A549 (cell line): ENCODE measurements around the gene KDM4B. TPM values are rescaled to one million over a fixed set of nuclear protein-coding genes. Genes with fewer than 3 reads are reported as not detected.

Experiments used
- ATAC-seq, 2 experiments: fragments of 200-7000 bp in 1 of 2; fragments of >200 bp in 1 of 2; cut with Nextera tagmentation in 1 of 2; cut with Tn5 transposase in 1 of 2; 3 replicates each; pipeline versions ENCODE4 v1.8.0 to v1.9.1; 2018 to 2020; ENCODE audit warnings: mild to moderate bottlenecking in 1 of 2, moderate library complexity in 1 of 2
- CTCF ChIA-PET: fragments of 300-600 bp; sonication (Branson Sonifier 250); formaldehyde crosslinking; extraction: SDS; loops from one replicate; lab custom pipeline; 2021; ENCODE audit warnings: antibody characterized with exemption, inconsistent platforms; lab: Yijun Ruan, JAX
- POLR2A ChIA-PET: fragments of 350-600 bp; formaldehyde crosslinking; extraction: SDS; loops from one replicate; lab custom pipeline; 2021; ENCODE audit warnings: antibody characterized with exemption, inconsistent platforms; lab: Yijun Ruan, JAX
- DNase-seq, 2 experiments: peaks; one replicate each; pipeline versions ENCODE4 v3.0.0 to v3.0.0-alpha.2; 2011 to 2016; ENCODE audit warnings: low read depth in 1 of 2, low spot score in 1 of 2
- FAIRE-seq: peaks from 2 replicates; lab custom pipeline; 2011; peaks lifted over from hg19 to GRCh38; lab: Jason Lieb, UNC
- H3K27ac ChIP-seq, 2 experiments: fragments of >200 bp; sonication (Bioruptor Twin); formaldehyde crosslinking; 3 replicates each; pipeline ENCODE4 v1.5.1; 2016 to 2017
- H3K4me1 ChIP-seq: fragments of >200 bp; sonication (Bioruptor Twin); formaldehyde crosslinking; 3 replicates; pipeline ENCODE4 v1.6.1; 2016
- H3K4me2 ChIP-seq: fragments of >200 bp; sonication (Bioruptor Twin); formaldehyde crosslinking; 3 replicates; pipeline ENCODE4 v1.6.1; 2016
- H3K4me3 ChIP-seq: fragments of >200 bp; sonication (Bioruptor Twin); formaldehyde crosslinking; 3 replicates; pipeline ENCODE4 v1.5.1; 2016
- H3K9me3 ChIP-seq: fragments of >200 bp; sonication (Bioruptor Twin); formaldehyde crosslinking; 3 replicates; pipeline ENCODE4 v1.6.1; 2016
- BCL3 ChIP-seq: fragments of >200 bp; sonication (Bioruptor Twin); formaldehyde crosslinking; IDR thresholded peaks from 3 replicates; pipeline ENCODE4 v1.6.1; 2016
- CBX2 ChIP-seq: fragments of 200-600 bp; sonication (generic); IDR thresholded peaks from 2 replicates; pipeline ENCODE4 v1.6.1; 2016; ENCODE audit warnings: low read depth, mild to moderate bottlenecking, borderline replicate concordance
- CHD4 ChIP-seq: fragments of 200-600 bp; sonication (generic); IDR thresholded peaks from 2 replicates; pipeline ENCODE4 v1.6.1; 2016; ENCODE audit warnings: antibody characterized with exemption, mild to moderate bottlenecking, borderline replicate concordance
- EHF ChIP-seq: fragments of 250-450 bp; sonication (Bioruptor Pico); IDR thresholded peaks from 2 replicates; pipeline ENCODE4 v1.5.0; 2020; ENCODE audit warnings: mild to moderate bottlenecking
- EHMT2 ChIP-seq: fragments of 200-600 bp; sonication (generic); IDR thresholded peaks from 2 replicates; pipeline ENCODE4 v1.6.1; 2016; ENCODE audit warnings: antibody characterized with exemption, low read depth, mild to moderate bottlenecking, moderate library complexity
- EP300 ChIP-seq, 2 experiments: fragments of >200 bp; sonication (Bioruptor Twin); formaldehyde crosslinking; IDR thresholded peaks; 2 replicates in 1 of 2; 3 replicates in 1 of 2; pipeline ENCODE4 v1.6.1; 2016 to 2017
- ESRRA ChIP-seq: fragments of 150-350 bp; IDR thresholded peaks from 2 replicates; pipeline ENCODE4 v1.6.1; 2014; ENCODE audit warnings: mild to moderate bottlenecking, low read length, borderline replicate concordance
- FOSB ChIP-seq: fragments of 250-450 bp; sonication (Bioruptor Pico); IDR thresholded peaks from 2 replicates; pipeline ENCODE4 v1.5.0; 2020; ENCODE audit warnings: mild to moderate bottlenecking, moderate library complexity
- GATA3 ChIP-seq: IDR thresholded peaks from 2 replicates; pipeline ENCODE4 v1.6.1; 2012; ENCODE audit warnings: borderline replicate concordance
- HDAC2 ChIP-seq: fragments of 200-600 bp; sonication (generic); IDR thresholded peaks from 2 replicates; pipeline ENCODE4 v1.6.1; 2016
- HES2 ChIP-seq: fragments of >200 bp; sonication (Bioruptor Twin); formaldehyde crosslinking; IDR thresholded peaks from 2 replicates; pipeline ENCODE4 v1.6.1; 2016
- HOXA7 ChIP-seq: fragments of 250-450 bp; sonication (Bioruptor Pico); IDR thresholded peaks from 2 replicates; pipeline ENCODE4 v1.5.0; 2020; ENCODE audit warnings: mild to moderate bottlenecking, moderate library complexity
- HOXB13 ChIP-seq: fragments of 250-450 bp; sonication (Bioruptor Pico); IDR thresholded peaks from 2 replicates; pipeline ENCODE4 v1.5.0; 2020; ENCODE audit warnings: low read depth, mild to moderate bottlenecking, moderate library complexity
- HOXB5 ChIP-seq: fragments of 250-450 bp; sonication (Bioruptor Pico); IDR thresholded peaks from 2 replicates; pipeline ENCODE4 v1.5.0; 2020; ENCODE audit warnings: mild to moderate bottlenecking, moderate library complexity
- JUNB ChIP-seq: fragments of >200 bp; sonication (Bioruptor Twin); formaldehyde crosslinking; IDR thresholded peaks from 2 replicates; pipeline ENCODE4 v1.6.1; 2016
- KDM5A ChIP-seq: fragments of 200-600 bp; sonication (generic); IDR thresholded peaks from 2 replicates; pipeline ENCODE4 v1.6.1; 2016; ENCODE audit warnings: antibody characterized with exemption, mild to moderate bottlenecking
- NFE2L2 ChIP-seq: fragments of 150-350 bp; conservative IDR thresholded peaks from 2 replicates; pipeline ENCODE4 v1.6.1; 2014; ENCODE audit warnings: low read length
- PHF8 ChIP-seq: fragments of 200-600 bp; sonication (generic); IDR thresholded peaks from 2 replicates; pipeline ENCODE4 v1.6.1; 2016; ENCODE audit warnings: low read depth, mild to moderate bottlenecking, antibody characterized with exemption, moderate library complexity, borderline replicate concordance
- RAD21 ChIP-seq, 2 experiments: fragments of >200 bp in 1 of 2; sonication (Bioruptor Twin) in 1 of 2; formaldehyde crosslinking in 1 of 2; IDR thresholded peaks in 1 of 2; conservative IDR thresholded peaks in 1 of 2; 2 replicates in 1 of 2; 3 replicates in 1 of 2; pipeline ENCODE4 v1.6.1; 2012 to 2018; ENCODE audit warnings: inconsistent platforms in 1 of 2
- RARB ChIP-seq: fragments of 250-450 bp; sonication (Bioruptor Pico); IDR thresholded peaks from 2 replicates; pipeline ENCODE4 v1.8.0; 2021; ENCODE audit warnings: mild to moderate bottlenecking, moderate library complexity
- SMC3 ChIP-seq: fragments of >200 bp; sonication (Bioruptor Twin); formaldehyde crosslinking; IDR thresholded peaks from 3 replicates; pipeline ENCODE4 v1.6.1; 2018; ENCODE audit warnings: inconsistent platforms
- TFCP2L1 ChIP-seq: fragments of 250-450 bp; sonication (Bioruptor Pico); IDR thresholded peaks from 2 replicates; pipeline ENCODE4 v1.5.0; 2021; ENCODE audit warnings: mild to moderate bottlenecking
- ZC3H11A ChIP-seq: fragments of 450-650 bp; IDR thresholded peaks from 2 replicates; pipeline ENCODE4 v1.6.1; 2014; ENCODE audit warnings: antibody characterized with exemption, mild to moderate bottlenecking
- ZNF302 ChIP-seq: fragments of 250-450 bp; sonication (Bioruptor Pico); IDR thresholded peaks from 2 replicates; pipeline ENCODE4 v1.9.0; 2021; ENCODE audit warnings: inconsistent platforms, mild to moderate bottlenecking, moderate library complexity
- ZSCAN20 ChIP-seq: fragments of 250-450 bp; sonication (Bioruptor Pico); IDR thresholded peaks from 2 replicates; pipeline ENCODE4 v1.8.0; 2022; ENCODE audit warnings: mild to moderate bottlenecking, moderate library complexity
- WGBS: methylation state at CpG from one replicate; pipeline ENCODE4 v1.1.6; 2017; ENCODE audit errors: missing lambda C conversion rate; 5-methylcytosine and 5-hydroxymethylcytosine counted together
- polyA plus RNA-seq, 4 experiments: library from polyadenylated mRNA; depleted of rRNA in 3 of 4; stranded (reverse); fragments of >200 nt; fragmentation: RNase III in 1 of 4; extraction: RNeasy Plus Mini Kit Qiagen cat#74134 plus additional on column Dnase treatment in 1 of 4; gene quantifications; 2 replicates in 3 of 4; 3 replicates in 1 of 4; pipeline ENCODE4 v1.2.3, GENCODE V29; 2011 to 2017
- TF ChIP-seq, protein P1 (sequence below): IDR thresholded peaks from 2 replicates; pipeline ENCODE4 v1.6.1; 2012

KDM4B gene
- polyA plus RNA-seq, 2 of the 4 experiments (the other 2 are of a cell fraction), result 3.0 to 4.6 TPM

GRCh38 chr19:5144545-5145179 is 175.7 kb downstream of the KDM4B start:
- H3K9me3 ChIP-seq, result no peaks in the 10 kb centered on the region
- no peak for DNase-seq
- H3K4me1 ChIP-seq, result no peaks in the 10 kb centered on the region
- no peak overlapping the region for H3K27ac ChIP-seq
- H3K4me2 ChIP-seq, result no peak overlapping the region
- no peak overlapping the region for H3K4me3 ChIP-seq
- ATAC-seq, result no peak
- 95% methylated on average over 15 of the region's 23 CpGs for WGBS
- POLR2A ChIA-PET, result no interaction called here
- no peak for FAIRE-seq
- CTCF ChIA-PET, result interaction anchor here (1.2 to 1.6 kb wide), 3 partner anchors 9 to 96 kb away, joined by 3 to 7 read pairs (median 4); no protein-coding TSS in a partner anchor
- no peak for TF ChIP-seq ZNF302 (CRISPR knock-in tag)
- TF ChIP-seq JUNB, result no peak
- TF ChIP-seq EP300 (IDR thresholded peaks at IDR 0.05), result no peak
- TF ChIP-seq HES2, result no peak
- no peak for TF ChIP-seq PHF8
- TF ChIP-seq FOSB (CRISPR knock-in tag), result no peak
- no peak for TF ChIP-seq ZSCAN20 (CRISPR knock-in tag)
- no peak for TF ChIP-seq EHMT2
- TF ChIP-seq CHD4, result no peak
- TF ChIP-seq SMC3, result no peak
- no peak for TF ChIP-seq CBX2
- no peak for TF ChIP-seq BCL3
- TF ChIP-seq HDAC2, result no peak
- no peak for TF ChIP-seq EHF (CRISPR knock-in tag)
- no peak for TF ChIP-seq ESRRA
- TF ChIP-seq GATA3, result no peak
- TF ChIP-seq, protein P1, sequence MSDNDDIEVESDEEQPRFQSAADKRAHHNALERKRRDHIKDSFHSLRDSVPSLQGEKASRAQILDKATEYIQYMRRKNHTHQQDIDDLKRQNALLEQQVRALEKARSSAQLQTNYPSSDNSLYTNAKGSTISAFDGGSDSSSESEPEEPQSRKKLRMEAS, result no peak
- no peak for TF ChIP-seq HOXB5 (CRISPR knock-in tag)

- Histone ChIP-seq H3K4me1 (no peaks in the 10 kb centered on the region), H3K27ac (no peak overlapping the region), H3K9me3 (no peaks in the 10 kb centered on the region), H3K4me2 (no peak overlapping the region), H3K4me3 (no peak overlapping the region)
- 96% methylated on average over 29 of the region's 52 CpGs for WGBS
- ChIA-PET POLR2A (no interaction called here), CTCF (interaction anchor here (1.3 to 1.6 kb wide), 2 partner anchors 8 to 97 kb away, joined by 4 to 7 read pairs; no protein-coding TSS in a partner anchor)
- ATAC-seq (no peak), DNase-seq (no peak), FAIRE-seq (no peak)
- TF ChIP-seq KDM5A, result no peak
- TF ChIP-seq RAD21 (conservative IDR thresholded peaks at IDR 0.05 in 1 of 2, IDR thresholded peaks at IDR 0.05 in 1 of 2), result no peak
- TF ChIP-seq RARB (CRISPR knock-in tag), result no peak
- TF ChIP-seq PHF8, result no peak
- no peak for TF ChIP-seq NFE2L2
- TF ChIP-seq HOXA7 (CRISPR knock-in tag), result no peak
- no peak for TF ChIP-seq TFCP2L1 (CRISPR knock-in tag)
- no peak for TF ChIP-seq HOXB13 (CRISPR knock-in tag)
- TF ChIP-seq ZC3H11A, result no peak
Observed at GRCh38 chr19:5145521-5146511, 176.9 kb downstream of the KDM4B start.
